ENCODE results near the gene TGM1.
"Not testable (repeated sequence)": the region's sequence is repeated elsewhere in the genome, so short reads cannot be mapped to it uniquely, and the experiment has no call there.

The TGM1 gene

GRCh38 chr14:24252289-24253124 lies 10.5 kb downstream of the TGM1 start:
- DNase-seq: no peak

GRCh38 chr14:24251880-24252288 lies 11.1 kb downstream of the TGM1 start:
- no peak for DNase-seq

GRCh38 chr14:24250354-24250753 lies 12.6 kb downstream of the TGM1 start:
- no peak for DNase-seq

GRCh38 chr14:24249230-24250021 lies 13.6 kb downstream of the TGM1 start:
- DNase-seq: no peak

GRCh38 chr14:24247422-24247821 lies 15.6 kb downstream of the TGM1 start:
- DNase-seq: no peak

GRCh38 chr14:24246765-24247212 lies 16.2 kb downstream of the TGM1 start:
- no peak for DNase-seq

GRCh38 chr14:24245350-24245749 lies 17.6 kb downstream of the TGM1 start:
- DNase-seq: not testable (repeated sequence)

GRCh38 chr14:24243336-24243836 lies 19.6 kb downstream of the TGM1 start:
- peak; percentile 12 for DNase-seq

GRCh38 chr14:24241829-24242443 lies 21.0 kb downstream of the TGM1 start:
- peak; percentile 93 for DNase-seq

- DNase-seq: no peak
Observed at GRCh38 chr14:24240110-24240918, 22.7 kb downstream of the TGM1 start.

GRCh38 chr14:24238527-24239037 lies 24.4 kb downstream of the TGM1 start:
- DNase-seq: no peak

- DNase-seq: no peak
Observed at GRCh38 chr14:24238123-24238522, 24.9 kb downstream of the TGM1 start.

GRCh38 chr14:24237463-24237955 lies 25.5 kb downstream of the TGM1 start:
- no peak for DNase-seq

- no peak for DNase-seq
Observed at GRCh38 chr14:24236689-24237462, 26.1 kb downstream of the TGM1 start.

- DNase-seq: no peak
Observed at GRCh38 chr14:24235804-24236688, 26.9 kb downstream of the TGM1 start.

GRCh38 chr14:24234095-24235005 lies 28.6 kb downstream of the TGM1 start:
- no peak for DNase-seq

- DNase-seq: no peak
Observed at GRCh38 chr14:24233538-24233866, 29.5 kb downstream of the TGM1 start.

GRCh38 chr14:24232645-24233537 lies 30.1 kb downstream of the TGM1 start, which contains the start of gene GMPR2:
Gene GMPR2 (plus strand): TSS chr14:24232929. CDS start chr14:24233254, 325 bp downstream.
- no peak for DNase-seq

All from COR-L47 (cell line).